MCF 10A (cell line): ENCODE results near the gene EPHB1. TPM values are rescaled to one million over a fixed set of nuclear protein-coding genes. Genes with fewer than 3 reads are reported as not detected.

Experiments
- BruUV-seq: library from RNA; stranded (reverse); fragments of 400-500 nt; replicated peaks from 2 replicates; lab custom pipeline; 2021; lab: Mats Ljungman, UMichigan
- CTCF ChIA-PET: fragments of 300-600 bp; sonication (Branson Sonifier 250); formaldehyde crosslinking; extraction: SDS; loops from one replicate; lab custom pipeline; 2021; ENCODE audit warnings: antibody characterized with exemption, inconsistent platforms; lab: Yijun Ruan, JAX
- POLR2A ChIA-PET: fragments of 300-600, 350-650 bp; sonication (Branson Sonifier 250); formaldehyde crosslinking; extraction: SDS; loops from one replicate; lab custom pipeline; 2020; ENCODE audit warnings: antibody characterized with exemption, inconsistent platforms; lab: Yijun Ruan, JAX
- DNase-seq: peaks from one replicate; pipeline ENCODE4 v3.0.0-alpha.2; 2018; ENCODE audit not compliant: unreplicated experiment
- H3K27ac Mint-ChIP-seq: one replicate; pipeline ENCODE4 v1.8.0; 2022; ENCODE audit warnings: mild to moderate bottlenecking, low read depth, mixed read lengths; ENCODE audit not compliant: unreplicated experiment
- H3K27me3 Mint-ChIP-seq: one replicate; pipeline ENCODE4 v1.8.0; 2022; ENCODE audit warnings: mixed read lengths; ENCODE audit not compliant: insufficient read depth, unreplicated experiment
- H3K36me3 Mint-ChIP-seq: one replicate; pipeline ENCODE4 v1.8.0; 2022; ENCODE audit warnings: mild to moderate bottlenecking, moderate library complexity, mixed read lengths; ENCODE audit not compliant: insufficient read depth, unreplicated experiment
- H3K4me1 Mint-ChIP-seq: one replicate; pipeline ENCODE4 v1.8.0; 2022; ENCODE audit warnings: mixed read lengths; ENCODE audit not compliant: insufficient read depth, unreplicated experiment
- H3K4me3 Mint-ChIP-seq: one replicate; pipeline ENCODE4 v1.8.0; 2022; ENCODE audit warnings: mild to moderate bottlenecking, moderate library complexity, mixed read lengths; ENCODE audit not compliant: unreplicated experiment
- H3K9me3 Mint-ChIP-seq: one replicate; pipeline ENCODE4 v1.8.0; 2022; ENCODE audit warnings: mixed read lengths; ENCODE audit not compliant: unreplicated experiment
- CTCF ChIP-seq: fragments of 200-600 bp; IDR thresholded peaks from one replicate; pipeline ENCODE4 v1.8.0; 2022; ENCODE audit warnings: antibody characterized with exemption, mild to moderate bottlenecking; ENCODE audit not compliant: unreplicated experiment
- intact Hi-C: fragments of 100-400 bp; cut with micrococcal nuclease; formaldehyde crosslinking; loops from 2 replicates; pipeline ENCODE4 v1.14.1; 2022
- total RNA-seq: library from RNA; stranded (reverse); gene quantifications from 2 replicates; pipeline ENCODE4 v1.2.3, GENCODE V29; 2022

The EPHB1 gene
- total RNA-seq, 1 experiment from 2014 or later, result not detected

- POLR2A ChIA-PET, result no interaction called here
- DNase-seq, result no peak
- CTCF ChIA-PET, result interaction anchor here (0.6 kb wide), 1 partner anchor 1083 kb away, joined by 3 read pairs; no protein-coding TSS in a partner anchor
- no peaks in the 10 kb centered on the region for H3K27me3 Mint-ChIP-seq
- no peak overlapping the region for H3K27ac Mint-ChIP-seq
- no peak overlapping the region for H3K4me3 Mint-ChIP-seq
- TF ChIP-seq CTCF, result no peak
- H3K36me3 Mint-ChIP-seq, result no peaks in the 10 kb centered on the region
- H3K9me3 Mint-ChIP-seq, result peaks cover 44% of the 10 kb centered on the region
- intact Hi-C loops, result no loop called here
- no peaks in the 10 kb centered on the region for H3K4me1 Mint-ChIP-seq
- BruUV-seq, result no TSS peak
Observed at GRCh38 chr3:134928392-134928791, 133.3 kb downstream of the EPHB1 start.

- H3K9me3 Mint-ChIP-seq, result peaks cover 44% of the 10 kb centered on the region
- no peak for DNase-seq
- no TSS peak for BruUV-seq
- intact Hi-C loops, result no loop called here
- H3K4me1 Mint-ChIP-seq, result no peaks in the 10 kb centered on the region
- ChIA-PET POLR2A (no interaction called here), CTCF (no interaction called here)
- TF ChIP-seq CTCF, result no peak
- H3K27ac Mint-ChIP-seq, result no peak overlapping the region
- no peaks in the 10 kb centered on the region for H3K27me3 Mint-ChIP-seq
- H3K4me3 Mint-ChIP-seq, result no peak overlapping the region
- no peaks in the 10 kb centered on the region for H3K36me3 Mint-ChIP-seq
Observed at GRCh38 chr3:134928819-134929218, 133.8 kb downstream of the EPHB1 start.

GRCh38 chr3:134929976-134930375 lies 134.9 kb downstream of the EPHB1 start:
- no TSS peak for BruUV-seq
- Mint-ChIP-seq H3K27me3 (no peaks in the 10 kb centered on the region), H3K4me1 (no peaks in the 10 kb centered on the region), H3K4me3 (no peak overlapping the region), H3K9me3 (peaks cover 38% of the 10 kb centered on the region), H3K27ac (no peak overlapping the region), H3K36me3 (no peaks in the 10 kb centered on the region)
- POLR2A ChIA-PET, result no interaction called here
- no peak for TF ChIP-seq CTCF
- intact Hi-C loops, result no loop called here
- no peak for DNase-seq
- CTCF ChIA-PET, result interaction anchor here (0.6 kb wide), 1 partner anchor 138 kb away, joined by 4 read pairs; no protein-coding TSS in a partner anchor

GRCh38 chr3:134931045-134931785 lies 136.2 kb downstream of the EPHB1 start:
- Mint-ChIP-seq H3K4me3 (no peak overlapping the region), H3K4me1 (no peaks in the 10 kb centered on the region), H3K36me3 (no peaks in the 10 kb centered on the region), H3K27ac (no peak overlapping the region), H3K9me3 (peaks cover 30% of the 10 kb centered on the region), H3K27me3 (no peaks in the 10 kb centered on the region)
- intact Hi-C loops, result no loop called here
- ChIA-PET CTCF (no interaction called here), POLR2A (no interaction called here)
- no peak for DNase-seq
- no TSS peak for BruUV-seq
- no peak for TF ChIP-seq CTCF
